Posterior cingulate gyrus (tissue), 11 donors: Measurements from ENCODE around the gene COL4A2.

Experiments used
- DNase-seq, 10 donors: peaks; one replicate each; pipeline versions ENCODE4 v3.0.0 to v3.0.0-alpha.2; 2020 to 2021; ENCODE audit warnings: mixed read lengths in 3 of 10
- intact Hi-C: fragments of 100-400 bp; cut with DNase I; formaldehyde crosslinking; loops from one replicate; pipeline ENCODE4 v1.15.1; 2023

Gene COL4A2

DNA sequence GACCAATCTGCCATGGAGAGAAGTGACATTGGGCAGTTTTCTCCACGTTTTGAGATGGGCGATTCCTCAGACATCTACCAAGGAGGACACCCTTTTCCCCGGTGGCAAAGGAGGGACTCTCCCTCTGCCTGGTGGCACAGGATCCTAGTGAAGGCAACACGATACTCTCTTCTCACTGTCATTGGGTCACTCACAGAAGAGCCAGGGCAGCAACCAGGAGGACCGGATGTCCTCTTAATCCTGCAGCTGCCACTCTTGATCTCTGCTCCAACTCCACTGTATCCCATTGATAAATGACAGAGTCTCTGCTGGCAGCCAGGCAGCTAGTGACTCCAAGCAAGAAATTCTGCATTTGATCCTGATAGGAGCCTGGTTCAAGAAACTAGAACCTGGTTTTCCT is 42.2 kb downstream of the COL4A2 start:
- intact Hi-C loops: no loop called here
- no peak for DNase-seq

GRCh38 chr13:110350049-110350448 is 43.0 kb downstream of the COL4A2 start:
- DNase-seq: no peak
- intact Hi-C loops: no loop called here

DNA sequence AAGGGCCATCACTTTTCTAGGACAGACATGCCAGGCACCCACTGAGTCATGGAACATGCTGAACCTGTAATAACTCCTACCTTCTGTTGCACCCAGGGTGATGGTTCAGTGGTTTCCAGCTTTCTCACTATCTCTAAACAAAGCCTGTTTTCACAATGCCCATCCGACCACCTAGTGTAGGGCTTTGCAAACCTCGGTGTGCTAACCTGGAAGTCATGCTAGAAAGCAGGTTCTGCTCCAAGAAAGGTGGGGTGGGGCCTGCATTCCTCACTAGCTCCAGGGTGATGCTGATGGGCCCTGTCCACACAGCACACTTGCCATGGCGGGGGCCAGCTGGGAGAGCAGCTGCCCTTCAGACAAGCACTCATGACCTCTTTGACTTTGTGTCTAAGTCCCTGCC is 43.4 kb downstream of the COL4A2 start:
- no peak for DNase-seq
- intact Hi-C loops: no loop called here

DNA sequence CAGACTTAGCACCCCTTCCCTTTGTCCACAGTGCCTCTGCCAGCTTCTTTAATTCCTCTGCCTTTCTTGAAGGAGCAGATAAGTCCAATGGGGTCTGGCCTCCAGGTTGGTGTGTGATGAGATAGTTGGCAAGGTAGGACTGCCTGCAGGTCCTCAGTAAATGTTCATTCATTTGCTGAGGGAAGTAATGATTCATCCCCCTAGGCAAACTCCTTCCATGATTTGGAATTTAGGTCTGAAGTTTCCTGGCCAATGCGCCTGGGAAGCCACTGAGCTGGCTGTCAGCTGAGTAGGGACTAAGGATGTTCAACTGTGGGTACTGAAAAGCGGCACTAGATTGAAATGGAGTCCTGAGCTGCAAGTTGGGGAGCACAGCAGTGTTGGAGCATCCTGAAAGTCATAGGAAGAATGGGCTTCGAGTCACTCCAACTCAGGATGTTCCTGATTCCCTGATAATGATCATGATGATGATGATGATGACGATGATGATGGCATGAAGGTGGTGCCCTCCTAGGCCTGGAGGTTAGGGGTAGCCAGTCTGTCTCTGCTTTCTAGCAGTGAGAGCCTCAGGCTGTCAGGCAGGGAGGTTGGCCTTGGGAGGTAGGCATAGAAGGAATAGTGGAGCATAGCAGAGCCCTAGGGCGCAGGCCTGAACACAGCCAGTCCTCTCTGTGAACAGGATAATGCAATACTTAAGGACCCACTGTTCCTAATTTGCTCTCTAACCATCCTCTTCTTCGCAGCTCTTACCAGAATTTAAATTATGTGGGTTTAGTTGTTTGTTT is 44.7 kb downstream of the COL4A2 start:
- DNase-seq: no peak
- intact Hi-C loops: no loop called here

DNA sequence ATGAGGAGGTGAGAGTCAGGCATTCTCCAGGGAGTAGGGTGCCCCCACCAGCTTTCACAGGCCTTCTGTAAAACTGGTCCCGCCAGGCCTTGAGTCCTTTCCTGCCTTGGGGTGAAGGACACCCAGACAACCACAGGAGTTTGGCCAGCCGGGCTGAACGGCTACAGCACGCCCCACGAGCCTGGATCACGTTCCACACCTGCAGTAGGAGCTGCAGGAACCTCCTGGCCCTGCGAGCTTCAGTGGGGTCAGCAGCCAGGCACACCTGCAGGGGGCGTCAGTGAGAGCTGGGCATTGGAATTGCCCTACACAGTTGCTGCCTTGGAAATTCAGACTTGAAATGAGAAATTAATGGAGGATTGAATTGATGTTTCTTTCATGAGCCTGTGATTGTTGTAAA is 45.7 kb downstream of the COL4A2 start:
- intact Hi-C loops: no loop called here
- no peak for DNase-seq

DNA sequence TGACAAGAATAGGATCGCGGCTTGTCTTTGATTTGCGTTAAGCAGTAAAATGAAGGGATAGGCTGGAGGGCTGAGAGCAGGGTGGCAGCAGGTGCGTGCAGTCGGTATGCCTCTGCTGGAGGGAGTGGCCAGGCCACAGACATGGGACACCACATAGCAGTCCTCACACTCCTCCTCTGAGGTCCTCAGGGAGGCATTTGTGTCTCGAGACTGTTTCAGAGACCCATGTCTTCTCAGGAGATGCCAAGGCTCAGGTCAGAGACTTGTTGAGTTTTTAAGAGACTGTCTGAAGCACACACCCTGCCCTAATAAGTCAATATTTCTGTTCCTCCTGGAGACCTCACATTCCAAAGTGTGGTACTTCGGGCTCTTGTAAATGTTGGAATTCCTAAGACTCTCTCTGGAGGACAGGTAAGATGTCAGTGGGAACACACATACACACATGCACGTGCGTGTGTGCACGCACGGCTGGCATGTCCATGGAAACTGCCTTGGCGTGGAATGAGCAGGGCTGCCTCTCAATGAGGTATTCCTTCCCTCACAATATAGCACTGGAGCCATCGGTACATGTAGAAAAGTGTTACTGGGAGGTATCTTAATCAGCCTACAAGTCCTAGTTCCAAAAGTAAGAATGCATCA is 46.4 kb downstream of the COL4A2 start:
- intact Hi-C loops: no loop called here

DNA sequence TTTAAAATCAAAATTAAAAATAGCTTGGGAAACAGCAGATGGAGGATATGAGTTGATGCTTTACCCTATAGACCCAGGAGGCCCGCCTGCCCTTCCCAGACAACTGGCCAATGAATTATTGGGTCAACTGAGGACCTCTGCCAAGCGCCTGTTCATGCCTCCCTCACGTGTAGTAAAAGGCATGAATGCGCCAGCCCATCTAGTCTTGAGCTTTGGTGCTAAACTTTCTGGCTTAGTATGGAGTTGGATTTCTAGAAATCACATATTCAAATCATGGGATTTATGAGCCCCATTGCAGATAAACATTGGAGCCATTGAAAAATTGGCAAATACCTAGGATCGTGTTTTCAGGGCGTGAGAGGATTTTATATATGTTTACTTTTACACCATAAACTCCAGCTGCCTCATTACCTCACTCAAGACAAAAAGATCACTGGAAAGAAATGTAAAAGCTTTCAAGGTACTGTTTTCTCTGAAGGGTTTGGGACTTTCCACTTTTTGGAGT is 47.1 kb downstream of the COL4A2 start:
- no peak for DNase-seq

More for the DNA sequence above, 46.4 kb downstream of the COL4A2 start:
- no peak for DNase-seq

DNA sequence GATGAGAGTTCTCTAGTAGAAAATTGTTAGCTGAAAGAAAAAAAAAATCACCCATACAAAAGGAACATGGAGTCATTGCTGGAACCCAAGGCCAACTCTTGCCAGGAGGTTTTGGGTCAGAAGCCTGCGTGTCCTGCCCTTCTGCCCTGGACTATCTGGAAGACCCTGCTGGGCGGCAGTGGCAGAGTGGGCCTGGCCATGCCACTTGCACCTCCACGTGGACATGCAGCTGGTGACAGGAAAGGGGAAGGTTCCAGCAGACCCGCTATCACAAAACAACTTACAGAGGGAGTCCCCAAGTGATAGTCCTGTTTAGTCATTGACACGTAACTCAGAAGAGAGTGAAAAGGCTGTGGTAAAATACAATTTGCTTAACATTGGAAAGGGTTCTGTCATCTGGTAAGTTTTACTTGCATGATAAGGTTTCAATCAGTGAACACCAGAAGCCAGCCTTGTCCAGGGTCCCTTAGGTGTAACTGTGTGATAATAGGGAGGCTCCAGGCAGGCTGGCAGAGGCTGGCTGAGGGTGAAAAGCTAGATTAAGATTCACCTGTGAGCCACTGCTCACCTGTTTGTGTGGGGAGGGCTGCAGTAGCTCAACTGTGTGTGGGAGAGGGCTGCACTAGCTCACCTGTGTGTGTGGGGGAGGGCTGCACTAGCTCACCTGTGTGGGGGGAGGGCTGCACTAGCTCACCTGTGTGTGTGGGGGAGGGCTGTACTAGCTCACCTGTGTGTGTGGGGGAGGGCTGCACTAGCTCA is 47.8 kb downstream of the COL4A2 start:
- intact Hi-C loops: no loop called here
- DNase-seq: no peak

More for the DNA sequence above, 47.1 kb downstream of the COL4A2 start:
- intact Hi-C loops: no loop called here

DNA sequence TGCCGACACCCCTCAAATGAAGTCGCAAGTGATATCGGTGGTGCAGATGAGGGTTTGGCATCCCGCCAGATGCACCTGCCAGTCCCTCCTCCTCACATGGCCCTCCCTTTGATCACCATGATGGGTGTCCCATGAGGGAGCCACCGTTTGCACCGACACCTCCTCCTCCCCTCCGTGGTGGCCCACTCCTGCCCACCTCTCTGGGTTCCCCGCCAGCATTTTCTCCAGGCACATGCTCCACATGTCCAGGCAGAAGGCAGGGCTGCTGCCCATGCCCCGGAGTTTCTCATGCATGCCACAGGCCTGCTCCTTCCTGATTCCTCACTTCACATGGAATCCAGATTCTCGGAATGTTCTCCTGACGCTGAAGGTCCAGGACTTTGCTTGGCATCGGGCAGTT is 49.3 kb downstream of the COL4A2 start:
- DNase-seq: no peak
- intact Hi-C loops: no loop called here

GRCh38 chr13:110358381-110358780 is 51.3 kb downstream of the COL4A2 start:
- DNase-seq: no peak
- intact Hi-C loops: no loop called here

DNA sequence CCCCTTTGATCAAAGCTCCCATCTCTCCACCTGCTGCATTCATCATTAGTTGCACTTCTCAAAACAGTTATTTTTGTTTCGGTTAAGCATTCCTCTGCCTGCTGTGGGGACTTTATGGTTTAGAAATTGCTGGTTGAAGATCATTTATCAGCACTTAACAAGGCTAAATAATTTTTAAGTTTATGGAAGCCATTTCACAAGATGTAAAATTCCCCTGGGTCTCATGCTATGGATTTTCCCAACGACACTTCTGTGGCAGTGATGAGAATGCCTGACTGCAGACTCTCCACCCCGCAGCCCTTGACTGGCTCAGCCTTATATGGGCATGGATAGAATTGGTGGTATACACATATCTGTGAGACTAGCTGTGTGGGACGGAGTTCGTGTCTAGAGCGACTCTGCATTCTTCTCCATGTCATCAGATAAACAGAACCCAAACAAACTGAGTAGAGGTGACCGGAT is 52.8 kb downstream of the COL4A2 start:
- DNase-seq: no peak
- intact Hi-C loops: loop anchor here (10.0 kb wide), 1 partner anchor 55 kb away; the partner anchor contains the start of genes COL4A1 and COL4A2

GRCh38 chr13:110360598-110360997 is 53.5 kb downstream of the COL4A2 start:
- no peak for DNase-seq
- intact Hi-C loops: loop anchor here (10.0 kb wide), 1 partner anchor 56 kb away; the partner anchor contains the start of genes COL4A1 and COL4A2

- no peak for DNase-seq
- intact Hi-C loops: loop anchor here (10.0 kb wide), 1 partner anchor 57 kb away; the partner anchor contains the start of genes COL4A1 and COL4A2
Measured at GRCh38 chr13:110361365-110361911, 54.4 kb downstream of the COL4A2 start.

DNA sequence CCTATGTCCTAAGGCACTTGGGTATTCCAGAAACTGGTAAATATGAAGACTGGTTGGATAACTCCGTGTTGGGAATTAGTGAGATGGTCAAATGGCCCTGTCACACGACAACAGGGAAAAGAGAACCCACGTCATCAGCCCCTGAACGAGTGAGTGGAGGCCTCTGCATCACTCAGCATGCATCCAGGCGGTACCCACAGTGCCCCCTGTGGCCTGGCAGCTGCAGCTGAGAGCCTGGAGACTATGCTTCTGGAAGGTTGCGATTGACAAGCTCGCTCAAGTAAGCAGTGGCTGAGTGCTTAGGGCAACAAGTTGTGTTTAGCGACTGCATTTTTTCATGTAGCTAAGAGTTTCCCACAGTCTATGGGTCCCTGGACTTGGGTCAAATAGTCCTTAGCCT is 55.9 kb downstream of the COL4A2 start:
- intact Hi-C loops: loop anchor here (10.0 kb wide), 1 partner anchor 58 kb away; the partner anchor contains the start of genes COL4A1 and COL4A2
- DNase-seq: no peak

DNA sequence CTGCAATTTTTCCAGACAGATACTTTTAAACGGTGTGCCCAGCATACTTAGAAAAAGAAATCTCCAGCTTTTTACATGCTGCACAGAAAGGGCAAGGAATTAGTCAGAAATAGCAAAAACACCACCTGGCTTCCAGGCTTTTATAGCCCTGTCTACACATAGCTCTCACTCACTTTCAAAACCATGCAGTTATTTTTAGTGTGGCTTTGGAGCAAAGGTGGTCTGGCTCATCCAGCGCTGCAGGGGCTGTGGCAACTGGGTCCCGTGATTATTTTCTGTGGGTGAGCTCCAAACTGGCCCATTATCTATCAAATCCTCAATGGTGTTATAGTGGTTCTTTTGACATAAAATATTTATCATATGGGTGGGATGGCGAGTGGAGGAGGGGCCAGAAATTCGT is 57.0 kb downstream of the COL4A2 start:
- intact Hi-C loops: loop anchor here (10.0 kb wide), 1 partner anchor 59 kb away; the partner anchor contains the start of genes COL4A1 and COL4A2
- DNase-seq: no peak

GRCh38 chr13:110365876-110366275 is 58.8 kb downstream of the COL4A2 start:
- intact Hi-C loops: loop anchor here (10.0 kb wide), 1 partner anchor 61 kb away; the partner anchor contains the start of genes COL4A1 and COL4A2

GRCh38 chr13:110366733-110367132 is 59.6 kb downstream of the COL4A2 start:
- intact Hi-C loops: loop anchor here (10.0 kb wide), 1 partner anchor 62 kb away; the partner anchor contains the start of genes COL4A1 and COL4A2

More at GRCh38 chr13:110365876-110366275, 58.8 kb downstream of the COL4A2 start:
- no peak for DNase-seq

GRCh38 chr13:110367620-110368019 is 60.5 kb downstream of the COL4A2 start:
- DNase-seq: no peak

More at GRCh38 chr13:110366733-110367132, 59.6 kb downstream of the COL4A2 start:
- no peak for DNase-seq

GRCh38 chr13:110368408-110368807 is 61.3 kb downstream of the COL4A2 start:
- intact Hi-C loops: loop anchor here (10.0 kb wide), 1 partner anchor 64 kb away; the partner anchor contains the start of genes COL4A1 and COL4A2

More at GRCh38 chr13:110367620-110368019, 60.5 kb downstream of the COL4A2 start:
- intact Hi-C loops: loop anchor here (10.0 kb wide), 1 partner anchor 63 kb away; the partner anchor contains the start of genes COL4A1 and COL4A2

DNA sequence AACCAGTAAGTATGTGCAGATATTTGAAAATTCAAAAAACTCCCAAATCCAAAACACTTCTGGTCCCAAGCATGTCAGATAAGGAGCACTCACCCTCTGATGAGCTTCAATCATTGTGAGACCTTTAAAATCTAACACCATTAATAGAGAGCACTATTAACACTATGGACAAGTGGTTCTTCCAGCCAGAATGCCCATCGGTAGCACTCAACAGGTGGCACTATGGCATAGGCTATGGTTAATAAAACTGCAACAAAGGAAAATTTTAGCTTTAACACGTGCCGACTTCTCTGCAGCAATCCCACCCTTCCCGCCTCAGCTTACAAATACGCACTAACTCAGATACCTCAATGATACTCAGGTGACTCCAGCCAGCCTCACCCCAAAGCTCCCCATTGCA is 62.3 kb downstream of the COL4A2 start:
- intact Hi-C loops: loop anchor here (10.0 kb wide), 1 partner anchor 65 kb away; the partner anchor contains the start of genes COL4A1 and COL4A2
- no peak for DNase-seq

More at GRCh38 chr13:110368408-110368807, 61.3 kb downstream of the COL4A2 start:
- DNase-seq: no peak
